Measurements from ENCODE around the gene TMC5.

- TF ChIP-seq CTCF (IDR thresholded peaks at IDR 0.05; ENCODE audit: extremely low read depth in 1 of 2, insufficient read depth in 1 of 2, low read depth in 1 of 2, low read length in 2 of 2) (no peak), MAX (IDR thresholded peaks at IDR 0.05; ENCODE audit: insufficient read depth, insufficient read length) (no peak), POLR2AphosphoS5 (IDR thresholded peaks at IDR 0.05; ENCODE audit: insufficient read depth, low read depth, low read length) (no peak), EZH2 (IDR thresholded peaks at IDR 0.05; ENCODE audit: borderline replicate concordance, low read depth, low read length, severe bottlenecking) (no peak), POLR2A (IDR thresholded peaks at IDR 0.05; ENCODE audit: low read depth, low read length) (no peak)
These were observed 26.0 kb downstream of the TMC5 start for GRCh38 chr16:19443659-19444058.
